ENCODE results near the gene LRMDA. TPM values are rescaled to one million over a fixed set of nuclear protein-coding genes. Genes with fewer than 3 reads are reported as not detected.

LRMDA gene
- total RNA-seq, 1 donor from 2014 or later = 0.19 TPM

DNA sequence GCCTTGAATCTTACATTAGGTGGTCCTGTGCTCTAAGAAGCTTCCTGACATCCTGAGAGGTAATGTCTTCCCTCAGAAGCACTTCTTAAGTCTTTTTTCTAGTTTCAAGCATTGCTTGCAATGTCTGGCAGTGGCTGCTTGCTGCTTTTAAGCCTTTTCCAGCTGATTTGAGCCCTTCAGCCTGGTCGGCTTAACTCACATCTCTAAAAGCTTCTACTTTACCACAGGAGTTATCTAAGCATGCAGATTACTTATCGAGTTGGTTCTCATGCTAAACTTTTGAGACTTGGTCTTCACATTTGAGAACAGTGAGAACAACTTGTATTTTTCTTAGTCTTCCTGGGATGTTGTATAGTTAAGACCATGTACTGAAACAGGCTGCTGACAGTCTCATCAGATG lies 3.9 kb downstream of the LRMDA start:
- peaks cover 46% of the 10 kb centered on the region for H3K27me3 Mint-ChIP-seq (ENCODE audit: unreplicated experiment)
- TF ChIP-seq, protein P1, sequence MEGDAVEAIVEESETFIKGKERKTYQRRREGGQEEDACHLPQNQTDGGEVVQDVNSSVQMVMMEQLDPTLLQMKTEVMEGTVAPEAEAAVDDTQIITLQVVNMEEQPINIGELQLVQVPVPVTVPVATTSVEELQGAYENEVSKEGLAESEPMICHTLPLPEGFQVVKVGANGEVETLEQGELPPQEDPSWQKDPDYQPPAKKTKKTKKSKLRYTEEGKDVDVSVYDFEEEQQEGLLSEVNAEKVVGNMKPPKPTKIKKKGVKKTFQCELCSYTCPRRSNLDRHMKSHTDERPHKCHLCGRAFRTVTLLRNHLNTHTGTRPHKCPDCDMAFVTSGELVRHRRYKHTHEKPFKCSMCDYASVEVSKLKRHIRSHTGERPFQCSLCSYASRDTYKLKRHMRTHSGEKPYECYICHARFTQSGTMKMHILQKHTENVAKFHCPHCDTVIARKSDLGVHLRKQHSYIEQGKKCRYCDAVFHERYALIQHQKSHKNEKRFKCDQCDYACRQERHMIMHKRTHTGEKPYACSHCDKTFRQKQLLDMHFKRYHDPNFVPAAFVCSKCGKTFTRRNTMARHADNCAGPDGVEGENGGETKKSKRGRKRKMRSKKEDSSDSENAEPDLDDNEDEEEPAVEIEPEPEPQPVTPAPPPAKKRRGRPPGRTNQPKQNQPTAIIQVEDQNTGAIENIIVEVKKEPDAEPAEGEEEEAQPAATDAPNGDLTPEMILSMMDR (IDR thresholded peaks at IDR 0.05) = no peak
- H3K4me3 Mint-ChIP-seq (ENCODE audit: unreplicated experiment) = no peak overlapping the region
- H3K4me1 Mint-ChIP-seq (ENCODE audit: unreplicated experiment) = peaks cover 2% of the 10 kb centered on the region
- no peak for DNase-seq (ENCODE audit: extremely low spot score, unreplicated experiment)
- H3K27ac Mint-ChIP-seq (ENCODE audit: unreplicated experiment) = no peak overlapping the region
- H3K9me3 Mint-ChIP-seq (ENCODE audit: unreplicated experiment) = no peaks in the 10 kb centered on the region
- no peaks in the 10 kb centered on the region for H3K36me3 Mint-ChIP-seq (ENCODE audit: unreplicated experiment)

DNA sequence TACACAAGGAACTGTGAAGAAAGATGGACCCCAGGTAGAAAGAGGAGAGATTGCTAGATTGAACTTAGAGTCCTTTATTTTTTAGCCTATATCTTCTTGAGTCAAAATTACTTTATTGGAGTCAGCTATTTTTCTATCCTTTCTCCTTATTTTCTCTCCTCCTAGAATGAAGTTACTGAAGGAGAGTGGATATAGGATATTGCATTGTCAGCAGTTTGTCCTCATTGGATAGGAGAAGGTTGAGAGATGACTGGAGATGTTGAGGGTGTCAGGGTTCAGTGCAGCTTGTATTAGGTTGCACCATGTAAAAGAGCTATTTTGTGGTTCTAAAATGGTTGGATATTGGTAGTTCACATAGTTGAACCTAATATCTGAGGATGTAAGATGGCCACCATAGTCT lies 5.5 kb downstream of the LRMDA start:
- H3K27me3 Mint-ChIP-seq (ENCODE audit: unreplicated experiment) = peaks cover 53% of the 10 kb centered on the region
- DNase-seq (ENCODE audit: extremely low spot score, unreplicated experiment) = no peak
- peaks cover 3% of the 10 kb centered on the region for H3K9me3 Mint-ChIP-seq (ENCODE audit: unreplicated experiment)
- TF ChIP-seq, protein P1 (IDR thresholded peaks at IDR 0.05) = no peak
- H3K36me3 Mint-ChIP-seq (ENCODE audit: unreplicated experiment) = no peaks in the 10 kb centered on the region
- no peak overlapping the region for H3K27ac Mint-ChIP-seq (ENCODE audit: unreplicated experiment)
- H3K4me1 Mint-ChIP-seq (ENCODE audit: unreplicated experiment) = peaks cover under 1% of the 10 kb centered on the region
- H3K4me3 Mint-ChIP-seq (ENCODE audit: unreplicated experiment) = no peak overlapping the region

DNA sequence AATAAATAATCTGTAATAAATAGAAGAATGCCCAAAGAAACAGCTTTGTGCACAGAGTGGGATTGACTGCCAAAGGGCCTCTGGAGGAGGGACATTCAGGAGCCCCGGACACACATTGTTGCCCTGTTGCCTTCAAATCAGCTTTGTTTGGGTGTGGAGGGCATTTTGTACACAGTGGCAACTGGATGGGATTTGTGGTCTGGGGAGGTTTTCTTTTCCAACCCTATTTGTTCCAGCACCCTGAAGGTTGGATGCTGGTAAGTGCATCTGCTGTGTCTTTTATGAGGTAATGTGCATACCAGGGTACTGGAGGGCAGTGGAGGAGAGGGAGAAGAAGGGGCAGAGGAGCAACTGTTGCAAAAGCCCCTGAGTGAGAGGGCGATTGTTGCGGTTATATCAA lies 6.3 kb downstream of the LRMDA start:
- no peaks in the 10 kb centered on the region for H3K4me1 Mint-ChIP-seq (ENCODE audit: unreplicated experiment)
- TF ChIP-seq, protein P1 (IDR thresholded peaks at IDR 0.05) = no peak
- no peak overlapping the region for H3K27ac Mint-ChIP-seq (ENCODE audit: unreplicated experiment)
- peaks cover 10% of the 10 kb centered on the region for H3K9me3 Mint-ChIP-seq (ENCODE audit: unreplicated experiment)
- no peaks in the 10 kb centered on the region for H3K36me3 Mint-ChIP-seq (ENCODE audit: unreplicated experiment)
- H3K27me3 Mint-ChIP-seq (ENCODE audit: unreplicated experiment) = peaks cover 48% of the 10 kb centered on the region
- no peak overlapping the region for H3K4me3 Mint-ChIP-seq (ENCODE audit: unreplicated experiment)
- DNase-seq (ENCODE audit: extremely low spot score, unreplicated experiment) = no peak

DNA sequence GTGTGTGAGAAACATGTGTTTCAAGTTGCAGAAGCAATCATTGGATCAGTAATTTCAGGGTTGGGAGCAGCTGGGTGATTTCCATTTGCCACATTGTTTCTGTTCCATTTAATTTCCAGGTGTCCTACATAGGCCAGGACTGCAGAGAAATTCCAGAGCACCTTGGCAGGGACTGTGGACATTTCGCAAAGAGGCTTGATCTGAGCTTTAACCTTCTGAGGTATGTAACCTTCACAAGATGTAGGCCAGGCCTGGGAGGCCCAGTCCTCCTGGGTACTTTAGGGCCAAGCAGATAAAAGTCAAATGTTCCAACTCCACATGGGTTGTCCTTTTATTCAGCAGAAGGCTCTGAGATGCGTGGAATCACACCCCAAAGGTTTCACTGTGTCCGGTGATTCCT lies 6.9 kb downstream of the LRMDA start:
- TF ChIP-seq, protein P1 (IDR thresholded peaks at IDR 0.05) = no peak
- Mint-ChIP-seq H3K36me3 (ENCODE audit: unreplicated experiment) (no peaks in the 10 kb centered on the region), H3K27ac (ENCODE audit: unreplicated experiment) (no peak overlapping the region), H3K4me1 (ENCODE audit: unreplicated experiment) (no peaks in the 10 kb centered on the region), H3K27me3 (ENCODE audit: unreplicated experiment) (peaks cover 43% of the 10 kb centered on the region), H3K9me3 (ENCODE audit: unreplicated experiment) (peaks cover 13% of the 10 kb centered on the region), H3K4me3 (ENCODE audit: unreplicated experiment) (no peak overlapping the region)
- DNase-seq (ENCODE audit: extremely low spot score, unreplicated experiment) = no peak

DNA sequence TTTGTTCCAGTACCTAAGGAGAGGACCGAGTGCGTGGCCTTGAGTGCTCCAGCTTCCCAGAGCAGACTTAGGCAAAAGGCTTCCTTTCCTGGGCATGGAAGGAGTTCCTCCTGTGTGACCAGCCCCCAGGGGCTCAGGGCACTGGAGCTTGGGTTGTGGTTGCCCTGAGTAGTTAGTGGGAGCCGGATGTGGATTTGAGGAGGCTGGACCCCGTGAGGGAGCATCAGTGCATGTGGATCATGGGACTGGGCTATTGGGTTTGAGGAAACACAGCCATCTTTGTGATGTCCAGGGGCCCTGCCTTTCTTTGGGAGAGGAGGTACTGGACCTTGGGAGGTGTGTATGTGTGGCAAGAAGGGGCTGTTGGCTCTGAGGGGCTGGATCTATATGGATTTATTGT lies 8.4 kb downstream of the LRMDA start:
- no peaks in the 10 kb centered on the region for H3K4me1 Mint-ChIP-seq (ENCODE audit: unreplicated experiment)

More for the DNA sequence above, 8.4 kb downstream of the LRMDA start:
- H3K27ac Mint-ChIP-seq (ENCODE audit: unreplicated experiment) = no peak overlapping the region
- no peak overlapping the region for H3K4me3 Mint-ChIP-seq (ENCODE audit: unreplicated experiment)
- TF ChIP-seq, protein P1 (IDR thresholded peaks at IDR 0.05) = no peak
- peaks cover 22% of the 10 kb centered on the region for H3K9me3 Mint-ChIP-seq (ENCODE audit: unreplicated experiment)
- H3K27me3 Mint-ChIP-seq (ENCODE audit: unreplicated experiment) = peaks cover 34% of the 10 kb centered on the region
- H3K36me3 Mint-ChIP-seq (ENCODE audit: unreplicated experiment) = no peaks in the 10 kb centered on the region
- no peak for DNase-seq (ENCODE audit: extremely low spot score, unreplicated experiment)
